ENCODE results near the gene PNPLA1. TPM values are rescaled to one million over a fixed set of nuclear protein-coding genes. Genes with fewer than 3 reads are reported as not detected.

PNPLA1 gene
- total RNA-seq, 2 donors from 2014 or later: not detected

- Histone ChIP-seq H3K36me3 (replicated peaks in 1 of 2; ENCODE audit: insufficient read depth in 1 of 2, low read depth in 2 of 2) (no peaks in the 10 kb centered on the region), H3K27me3 (peaks cover 0 to 5% of the 10 kb centered on the region in 2 donors), H3K4me1 (no peaks in the 10 kb centered on the region), H3K4me3 (no peak overlapping the region), H3K27ac (no peak overlapping the region), H3K9me3 (peaks cover 0 to 6% (median 0%) of the 10 kb centered on the region in 3 donors)
- 66 to 76% methylated on average over 4 of the region's 4 CpGs for WGBS, 2 donors
- ATAC-seq (no peak), DNase-seq (no peak)
- no peak for TF ChIP-seq CTCF (IDR thresholded peaks at IDR 0.05)
- TF ChIP-seq POLR2A (IDR thresholded peaks at IDR 0.05): no peak
- intact Hi-C loops (cut with DNase I): no loop called here
These were observed 2.0 kb upstream of the PNPLA1 start for GRCh38 chr6:36267731-36268477.

GRCh38 chr6:36268478-36269275 lies 1.2 kb upstream of the PNPLA1 start:
- no peak overlapping the region for H3K27ac ChIP-seq
- TF ChIP-seq POLR2A (IDR thresholded peaks at IDR 0.05) (no peak), CTCF (IDR thresholded peaks at IDR 0.05) (no peak)
- intact Hi-C loops (cut with DNase I): no loop called here
- 53 to 54% methylated on average over 11 to 12 of the region's 12 CpGs for WGBS, 2 donors
- H3K9me3 ChIP-seq: peaks cover 0 to 6% (median 0%) of the 10 kb centered on the region in 3 donors
- DNase-seq: peak in 2 of 4 donors; percentile 25 to 42
- H3K4me3 ChIP-seq: no peak overlapping the region
- H3K36me3 ChIP-seq (replicated peaks in 1 of 2; ENCODE audit: insufficient read depth in 1 of 2, low read depth in 2 of 2): no peaks in the 10 kb centered on the region
- H3K27me3 ChIP-seq: peaks cover 0 to 5% of the 10 kb centered on the region in 2 donors
- peak; percentile 42 for ATAC-seq
- H3K4me1 ChIP-seq: no peaks in the 10 kb centered on the region

GRCh38 chr6:36272234-36272633 lies 2.4 kb downstream of the PNPLA1 start:
- ATAC-seq (no peak), DNase-seq (no peak)
- Histone ChIP-seq H3K27ac (no peak overlapping the region), H3K9me3 (no peaks in the 10 kb centered on the region), H3K27me3 (peaks cover 0 to 5% of the 10 kb centered on the region in 2 donors), H3K36me3 (replicated peaks in 1 of 2; ENCODE audit: insufficient read depth in 1 of 2, low read depth in 2 of 2) (no peaks in the 10 kb centered on the region), H3K4me3 (no peak overlapping the region), H3K4me1 (no peaks in the 10 kb centered on the region)
- 76 to 83% methylated on average over 7 to 8 of the region's 8 CpGs for WGBS, 2 donors
- intact Hi-C loops (cut with DNase I): no loop called here
- TF ChIP-seq POLR2A (IDR thresholded peaks at IDR 0.05): no peak
- TF ChIP-seq CTCF (IDR thresholded peaks at IDR 0.05): no peak

- H3K4me3 ChIP-seq: no peak overlapping the region
- H3K36me3 ChIP-seq (replicated peaks in 1 of 2; ENCODE audit: insufficient read depth in 1 of 2, low read depth in 2 of 2): no peaks in the 10 kb centered on the region
- intact Hi-C loops (cut with DNase I): no loop called here
- no peak for ATAC-seq
- no peak overlapping the region for H3K27ac ChIP-seq
- DNase-seq: no peak
- no peaks in the 10 kb centered on the region for H3K9me3 ChIP-seq
- WGBS, 2 donors: 94 to 97% methylated on average over 5 of the region's 5 CpGs
- no peaks in the 10 kb centered on the region for H3K4me1 ChIP-seq
- TF ChIP-seq CTCF (IDR thresholded peaks at IDR 0.05): no peak
- no peak for TF ChIP-seq POLR2A (IDR thresholded peaks at IDR 0.05)
- peaks cover 0 to 5% of the 10 kb centered on the region in 2 donors for H3K27me3 ChIP-seq
These were observed 3.2 kb downstream of the PNPLA1 start for GRCh38 chr6:36273067-36273466.

Data from body of pancreas (tissue), 4 donors.